ENCODE data around the gene SMPD3.

Gene SMPD3

GRCh38 chr16:68470461-68471150 lies 22.3 kb upstream of the SMPD3 start:
- DNase-seq: no peak

GRCh38 chr16:68469796-68470460 lies 21.6 kb upstream of the SMPD3 start:
- DNase-seq: no peak

GRCh38 chr16:68468842-68469241 lies 20.5 kb upstream of the SMPD3 start:
- no peak for DNase-seq

GRCh38 chr16:68466174-68466573 lies 17.9 kb upstream of the SMPD3 start:
- DNase-seq: no peak

- DNase-seq: no peak
Measured at GRCh38 chr16:68463904-68464303, 15.6 kb upstream of the SMPD3 start.

- DNase-seq: no peak
Measured at GRCh38 chr16:68460067-68460466, 11.8 kb upstream of the SMPD3 start.

- DNase-seq: no peak
Measured at GRCh38 chr16:68459457-68459856, 11.1 kb upstream of the SMPD3 start.

- DNase-seq: no peak
Measured at GRCh38 chr16:68458551-68458950, 10.2 kb upstream of the SMPD3 start.

GRCh38 chr16:68458101-68458500 lies 9.8 kb upstream of the SMPD3 start:
- no peak for DNase-seq

GRCh38 chr16:68455631-68456030 lies 7.3 kb upstream of the SMPD3 start:
- DNase-seq: no peak

- no peak for DNase-seq
Measured at GRCh38 chr16:68454920-68455435, 6.7 kb upstream of the SMPD3 start.

- DNase-seq: no peak
Measured at GRCh38 chr16:68453816-68454215, 5.5 kb upstream of the SMPD3 start.

- DNase-seq: peak; percentile 18
Measured at GRCh38 chr16:68452176-68452575, 3.9 kb upstream of the SMPD3 start.

GRCh38 chr16:68451676-68452075 lies 3.4 kb upstream of the SMPD3 start:
- no peak for DNase-seq

GRCh38 chr16:68450741-68451255 lies 2.5 kb upstream of the SMPD3 start:
- no peak for DNase-seq

- DNase-seq: no peak
Measured at GRCh38 chr16:68447653-68448359, 502 bp downstream of the SMPD3 start.

- no peak for DNase-seq
Measured at GRCh38 chr16:68446681-68447652, 1.3 kb downstream of the SMPD3 start.

- DNase-seq: no peak
Measured at GRCh38 chr16:68445458-68445857, 2.9 kb downstream of the SMPD3 start.

- peak; percentile 28 for DNase-seq
Measured at GRCh38 chr16:68444056-68444657, 4.2 kb downstream of the SMPD3 start.

- no peak for DNase-seq
Measured at GRCh38 chr16:68436581-68436980, 11.7 kb downstream of the SMPD3 start.

- no peak for DNase-seq
Measured at GRCh38 chr16:68434624-68435210, 13.6 kb downstream of the SMPD3 start.
